HG02678 (cell line): ENCODE measurements around the gene MPP1.
"Not testable (repeated sequence)": the region's sequence is repeated elsewhere in the genome, so short reads cannot be mapped to it uniquely, and the experiment has no call there.

ENCODE experiments used
- ATAC-seq: cut with Tn5 transposase; IDR thresholded peaks from one replicate; pipeline ENCODE4 v1.9.1; 2021; ENCODE audit warnings: mild to moderate bottlenecking, moderate library complexity; ENCODE audit not compliant: unreplicated experiment

Gene MPP1

DNA sequence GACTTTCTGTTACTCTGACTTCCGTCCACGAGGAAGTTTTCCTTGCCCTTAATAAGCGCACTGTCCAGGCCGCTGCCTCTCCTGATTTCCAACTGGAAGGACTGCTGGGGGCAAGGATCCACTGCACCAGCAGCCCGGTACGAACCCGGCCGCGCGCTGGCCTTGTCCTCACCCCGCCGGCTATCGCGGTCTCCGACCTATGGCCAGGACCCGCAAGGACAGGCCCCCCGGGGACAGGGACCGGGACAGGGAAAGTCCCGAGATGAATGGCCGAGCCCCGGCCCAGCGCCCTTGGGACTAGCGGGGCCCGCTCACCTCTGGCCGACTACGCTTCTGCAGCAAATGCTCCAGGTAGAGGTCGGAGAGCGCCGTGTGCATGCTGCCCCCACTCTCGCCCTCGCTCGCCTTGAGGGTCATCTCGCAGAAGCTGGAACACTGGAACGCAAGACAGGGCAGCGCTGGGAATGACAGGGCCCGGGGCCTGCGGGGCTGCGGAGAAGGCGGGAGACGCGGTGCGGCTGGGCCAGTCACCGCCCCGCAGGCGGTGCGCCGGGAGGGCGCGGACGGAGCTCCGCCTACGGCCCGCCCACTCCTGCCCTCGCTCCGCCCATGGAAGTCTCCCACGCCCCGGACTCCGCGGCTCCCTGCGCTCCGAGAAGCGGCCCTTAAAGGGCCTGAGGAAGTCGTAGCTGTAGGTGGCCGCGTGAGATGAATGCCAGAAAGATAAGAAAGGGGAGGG lies at the start of gene MPP1:
TSS of gene MPP1 (minus strand) at position 529 of the 739 bp plus-strand sequence. CDS start at position 417, 112 bp downstream.
- ATAC-seq, result peak; percentile 93

DNA sequence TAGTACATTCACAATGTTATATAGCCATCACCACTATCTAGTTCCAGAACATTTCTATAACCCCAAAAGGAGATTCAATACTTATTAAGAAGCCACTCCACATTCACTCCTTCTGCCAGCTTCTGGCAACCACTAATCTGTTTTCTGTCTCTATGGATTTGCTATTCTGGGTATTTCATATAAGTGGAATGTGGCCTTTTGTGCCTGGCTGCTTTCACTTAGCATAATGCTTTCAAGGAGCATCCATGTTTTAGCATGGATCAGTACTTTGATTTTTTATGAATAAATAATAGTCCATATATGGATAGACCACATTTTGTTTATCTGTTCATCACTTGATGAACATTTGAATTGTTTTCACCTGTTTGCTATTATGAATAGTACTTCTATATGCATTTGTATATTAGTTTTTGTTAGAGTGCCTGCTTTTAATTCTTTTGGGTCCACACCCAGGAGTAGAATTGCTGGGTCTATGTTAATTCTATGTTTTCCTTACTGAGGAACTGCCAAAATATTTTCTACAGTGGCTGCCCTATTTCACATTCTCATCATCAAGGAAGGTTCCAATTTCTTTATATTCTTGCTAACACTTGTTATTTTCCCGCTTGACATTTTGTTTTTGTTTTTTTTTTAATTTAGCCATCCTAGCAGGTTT lies 45.8 kb upstream of the MPP1 start:
- ATAC-seq, result no peak

DNA sequence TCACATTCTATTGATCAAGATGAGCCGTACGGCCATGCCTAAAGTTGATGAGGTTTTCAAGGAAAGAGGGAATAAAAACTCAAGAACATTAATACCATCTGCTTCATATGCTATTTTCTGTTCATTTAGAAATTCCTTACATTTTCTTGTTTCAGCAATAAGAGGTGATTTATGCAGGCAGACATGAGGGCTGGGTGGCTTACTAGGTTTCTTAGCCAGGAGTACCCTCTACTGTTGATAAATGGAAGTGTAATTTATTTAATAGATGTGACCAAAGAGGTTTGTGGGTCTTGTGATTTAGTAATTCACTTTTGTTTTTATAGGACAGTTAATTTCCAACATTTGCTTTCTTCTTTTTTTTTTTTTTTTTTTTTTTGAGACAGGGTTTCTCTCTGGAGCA lies 35.6 kb upstream of the MPP1 start:
- ATAC-seq, result no peak

DNA sequence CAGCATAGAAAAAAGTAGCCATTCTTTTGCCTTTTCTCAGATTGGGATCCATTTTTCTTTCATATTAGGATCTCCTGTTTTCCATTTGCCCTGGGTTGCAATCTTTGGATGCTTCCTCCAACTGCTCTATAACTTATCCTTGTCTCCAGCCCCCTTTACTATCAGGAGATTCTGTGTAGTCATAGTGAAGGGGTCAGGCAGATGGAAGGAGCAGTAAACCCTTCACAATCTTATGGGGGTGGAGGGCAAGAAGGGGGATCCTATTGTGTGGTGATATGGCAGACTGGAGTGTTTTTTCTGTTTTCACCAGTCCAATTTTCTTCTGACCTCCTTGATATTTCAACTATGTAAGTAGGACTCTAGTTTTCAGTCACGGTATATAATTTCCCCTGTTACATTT lies 30.9 kb upstream of the MPP1 start:
- no peak for ATAC-seq

DNA sequence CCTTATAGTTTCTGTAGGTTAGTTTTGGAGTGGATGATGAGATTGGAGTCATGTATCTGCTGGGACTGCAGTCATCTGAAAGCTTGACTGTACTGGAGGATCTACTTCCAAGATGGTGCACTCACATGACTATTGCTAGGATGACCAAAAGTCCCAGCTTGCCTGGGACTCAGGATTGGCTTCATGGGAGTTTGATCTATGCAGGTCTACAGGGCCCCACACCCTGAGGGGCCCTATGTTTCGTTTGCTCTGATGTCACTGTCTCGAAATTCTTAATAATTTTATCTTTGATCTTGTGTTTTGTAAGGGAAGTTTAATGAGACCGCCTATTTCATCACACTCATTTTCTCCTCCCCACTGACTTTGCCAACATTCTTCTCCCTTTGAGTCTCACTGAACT lies 29.3 kb upstream of the MPP1 start, which contains the start of gene SMIM9:
TSS of gene SMIM9 (minus strand) at position 101 of the 400 bp plus-strand sequence. CDS start 3,806 bp downstream, outside the sequence.
- no peak for ATAC-seq

DNA sequence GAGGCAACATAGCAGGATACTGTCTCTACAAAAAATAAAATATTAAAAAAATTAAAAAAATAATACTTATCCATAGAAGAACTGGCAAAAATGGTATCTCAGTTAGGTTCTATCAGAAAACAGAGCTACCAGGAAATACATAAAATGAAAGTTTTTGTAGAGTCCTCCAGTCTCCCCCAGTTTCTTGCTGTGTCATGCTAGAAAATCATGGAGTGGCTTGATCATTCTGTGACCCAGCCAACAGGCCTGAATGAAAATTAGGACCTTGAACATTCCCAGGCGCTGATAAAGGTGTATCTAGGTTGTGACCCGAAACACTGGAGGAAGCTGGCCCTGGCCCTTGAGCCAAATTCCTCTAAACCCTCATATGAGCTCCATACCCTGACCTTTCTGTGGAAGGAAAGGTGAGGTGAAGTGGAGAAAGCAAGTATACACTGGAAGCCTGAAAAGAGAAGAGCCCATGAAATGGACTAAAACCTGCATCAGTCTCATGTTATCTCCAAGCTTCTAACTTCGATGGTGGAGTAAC lies 28.5 kb upstream of the MPP1 start:
- ATAC-seq, result no peak

DNA sequence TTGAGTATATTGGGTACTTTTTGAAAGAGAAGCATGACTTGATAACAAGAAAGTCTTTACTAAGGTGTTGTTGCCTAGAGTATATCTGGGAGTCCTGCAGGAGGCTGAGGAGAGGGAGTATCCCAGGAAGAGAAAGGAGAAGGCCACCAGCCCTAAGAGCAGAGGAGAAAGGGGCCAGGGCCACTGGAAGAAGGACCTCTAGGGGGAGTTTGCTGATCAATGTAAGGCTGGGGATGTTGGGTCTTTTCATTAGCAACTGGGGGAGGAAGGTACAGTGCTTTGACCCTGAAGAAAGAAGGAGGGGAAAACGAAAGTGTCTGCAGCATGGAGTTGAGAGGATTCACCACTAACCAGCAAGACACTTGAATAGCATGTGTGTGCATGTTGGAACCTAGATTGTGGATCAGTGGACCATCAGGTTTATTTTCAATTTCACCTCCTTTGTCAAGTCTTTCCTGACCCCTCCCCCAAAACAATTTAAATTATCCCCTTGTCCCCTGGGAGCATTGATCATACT lies 24.7 kb upstream of the MPP1 start:
- ATAC-seq, result no peak

DNA sequence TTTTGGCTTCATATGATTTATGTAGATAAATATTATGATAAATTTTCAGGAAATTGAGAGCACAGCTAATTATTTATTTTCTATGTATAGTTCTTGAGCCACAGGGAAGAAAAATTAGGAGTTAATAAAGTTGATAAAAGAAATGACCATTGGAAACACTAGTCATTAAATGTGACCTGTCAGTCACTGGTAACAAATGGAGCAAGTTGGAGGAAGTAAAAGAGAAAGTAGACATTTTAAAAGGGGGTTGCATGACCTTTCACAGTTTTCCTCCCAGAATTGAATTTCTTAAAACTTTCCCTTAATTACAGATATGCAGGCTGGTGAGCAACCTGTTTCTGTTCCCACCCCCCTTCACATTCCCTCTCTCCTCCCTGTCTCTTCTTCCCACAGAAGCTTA lies 23.8 kb upstream of the MPP1 start:
- ATAC-seq, result no peak

DNA sequence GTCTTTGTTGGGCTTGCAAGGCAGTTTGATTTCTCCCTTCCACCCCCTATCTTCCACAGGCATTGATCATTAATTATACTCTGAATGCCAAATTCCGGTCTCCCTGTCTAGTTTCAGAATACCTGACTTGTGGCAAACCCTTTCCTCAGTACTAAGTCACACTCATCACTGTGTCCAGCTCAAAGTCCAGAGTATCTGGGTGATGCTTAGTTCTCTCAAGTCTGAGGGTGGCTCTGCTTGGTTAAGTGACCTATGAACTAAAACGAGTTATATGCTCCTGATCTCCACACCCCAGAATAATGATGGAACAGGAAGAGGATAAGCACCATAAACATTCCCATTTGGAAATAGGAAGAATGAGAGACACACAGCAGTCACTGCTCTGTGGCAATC lies 22.7 kb upstream of the MPP1 start:
- ATAC-seq, result no peak

DNA sequence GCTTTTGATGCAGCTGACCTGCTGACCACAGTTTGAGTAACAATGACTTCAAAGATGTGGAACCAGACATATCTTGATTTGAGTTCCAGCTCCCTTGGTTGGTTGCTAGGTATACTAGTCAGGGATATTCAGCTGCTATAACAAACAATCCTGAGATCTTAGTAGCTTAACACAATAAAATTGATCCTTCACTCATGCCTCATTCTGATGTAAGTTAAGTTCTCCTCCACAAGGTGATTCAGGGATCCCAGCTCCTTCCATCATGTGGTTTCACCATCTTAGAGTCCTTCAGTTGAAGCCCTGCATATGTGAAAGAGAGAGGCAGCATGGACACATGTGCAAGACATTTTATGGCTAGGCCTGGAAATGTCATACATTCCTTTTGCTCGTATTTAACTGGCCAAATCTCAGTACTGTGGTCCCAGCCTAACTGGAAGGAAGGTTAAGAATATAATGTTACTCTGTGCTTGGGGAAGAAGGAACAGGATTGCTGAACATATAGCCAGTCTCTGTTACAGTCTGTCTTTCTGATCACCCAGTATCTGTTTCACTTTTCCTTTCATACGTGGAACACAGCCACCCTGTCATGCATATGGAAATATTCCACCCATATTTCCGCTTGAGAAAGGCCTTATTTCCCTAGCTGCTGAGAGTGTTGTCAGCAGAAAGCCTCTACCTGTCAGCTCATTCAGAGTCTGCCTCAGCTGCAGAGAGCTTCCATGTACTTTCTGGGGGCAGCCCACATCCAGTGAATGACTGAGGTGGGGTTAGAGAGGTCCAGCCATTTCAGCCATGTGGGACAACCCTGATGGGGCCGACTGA lies 22.1 kb upstream of the MPP1 start:
- peak; percentile 97 for ATAC-seq

DNA sequence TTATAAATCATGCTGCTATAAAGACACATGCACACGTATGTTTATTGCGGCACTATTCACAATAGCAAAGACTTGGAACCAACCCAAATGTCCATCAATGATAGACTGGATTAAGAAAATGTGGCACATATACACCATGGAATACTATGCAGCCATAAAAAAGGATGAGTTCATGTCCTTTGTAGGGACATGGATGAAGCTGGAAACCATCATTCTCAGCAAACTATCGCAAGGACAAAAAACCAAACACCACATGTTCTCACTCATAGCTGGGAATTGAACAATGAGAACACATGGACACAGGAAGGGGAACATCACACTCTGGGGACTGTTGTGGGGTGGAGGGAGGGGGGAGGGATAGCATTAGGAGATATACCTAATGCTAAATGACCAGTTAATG lies 20.3 kb upstream of the MPP1 start:
- not testable (repeated sequence) for ATAC-seq

DNA sequence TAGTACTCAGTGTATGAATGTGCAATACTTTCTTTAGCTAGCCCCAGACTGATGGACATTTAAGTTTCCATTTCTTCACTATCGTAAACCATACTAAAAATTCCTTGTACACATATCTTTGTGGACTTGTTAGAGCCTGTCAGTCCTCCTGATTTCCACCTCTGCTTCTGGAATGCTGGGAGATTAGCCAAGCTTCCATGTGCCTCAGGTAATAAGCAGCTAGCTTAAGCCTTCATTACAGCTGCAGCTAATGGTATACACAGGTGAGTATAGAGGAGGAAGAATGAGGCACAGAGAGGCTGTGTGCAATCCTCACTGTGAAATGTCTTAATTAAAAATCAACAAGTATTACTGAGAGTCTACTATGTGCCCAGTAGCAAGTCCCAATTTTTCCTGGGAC lies 19.4 kb upstream of the MPP1 start:
- no peak for ATAC-seq

DNA sequence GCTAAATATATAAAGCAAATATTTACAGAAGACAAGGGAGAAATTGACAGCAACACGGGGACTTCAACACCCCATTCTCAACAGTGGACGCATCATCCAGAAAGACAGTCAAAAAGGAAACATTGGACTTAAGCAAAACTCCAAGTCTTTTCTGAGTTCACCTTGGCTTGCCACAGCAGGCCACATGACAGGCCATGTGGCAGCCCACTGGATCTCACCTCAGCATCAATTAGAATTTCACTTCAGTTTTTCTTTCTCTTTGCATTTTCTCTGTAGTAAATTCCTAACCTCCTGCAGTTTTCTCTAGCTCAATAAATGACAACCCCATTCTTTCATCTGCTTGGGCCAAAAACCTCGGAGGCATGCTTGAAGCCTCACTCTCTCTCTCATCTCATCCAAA lies 16.7 kb upstream of the MPP1 start:
- no peak for ATAC-seq

DNA sequence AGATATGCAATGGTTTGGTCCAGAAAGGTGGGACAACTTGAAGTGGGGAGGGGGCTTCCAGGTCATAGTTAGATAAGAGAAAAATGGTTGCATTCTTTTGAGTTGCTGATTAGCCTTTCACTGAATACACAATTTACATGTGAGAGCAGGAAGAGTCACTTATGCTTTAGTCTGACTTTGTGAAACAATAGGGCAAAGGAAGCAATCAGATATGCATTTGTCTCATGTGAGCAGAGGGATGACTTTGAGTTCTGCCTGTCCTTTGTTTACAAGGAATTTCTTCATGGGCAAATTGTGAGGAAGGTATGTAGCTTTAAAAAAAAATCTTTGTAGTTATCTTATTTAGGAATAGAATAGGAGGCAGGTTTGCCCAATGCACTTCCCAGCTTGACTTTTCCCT lies 16.2 kb upstream of the MPP1 start:
- no peak for ATAC-seq

DNA sequence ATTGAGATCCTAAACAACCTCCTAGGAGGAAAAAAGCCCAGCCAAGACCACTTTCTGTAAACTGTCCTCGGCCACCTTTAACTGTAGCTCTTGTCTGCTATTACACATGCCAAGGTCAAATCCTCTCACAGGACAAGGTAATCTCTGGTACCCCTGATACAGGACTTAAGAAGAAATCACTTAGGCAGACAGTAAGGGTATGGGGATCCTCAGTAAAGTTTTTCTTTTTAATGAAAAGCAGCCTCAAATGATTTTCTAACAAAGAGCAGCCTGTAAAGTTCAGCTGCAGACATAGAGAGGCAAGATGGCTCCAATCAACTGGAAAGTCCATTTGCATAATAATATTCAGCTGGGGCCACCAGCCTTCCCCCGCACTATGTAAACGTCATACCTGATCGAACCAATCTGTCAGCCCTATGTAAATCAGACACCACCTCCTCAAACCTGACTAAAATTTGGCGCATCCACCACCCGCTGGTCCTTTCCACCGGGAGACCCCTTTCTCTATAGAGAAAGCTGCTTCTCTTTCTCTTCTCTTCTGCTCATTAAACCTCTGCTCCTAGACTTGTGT lies 14.6 kb upstream of the MPP1 start:
- peak; percentile 61 for ATAC-seq

DNA sequence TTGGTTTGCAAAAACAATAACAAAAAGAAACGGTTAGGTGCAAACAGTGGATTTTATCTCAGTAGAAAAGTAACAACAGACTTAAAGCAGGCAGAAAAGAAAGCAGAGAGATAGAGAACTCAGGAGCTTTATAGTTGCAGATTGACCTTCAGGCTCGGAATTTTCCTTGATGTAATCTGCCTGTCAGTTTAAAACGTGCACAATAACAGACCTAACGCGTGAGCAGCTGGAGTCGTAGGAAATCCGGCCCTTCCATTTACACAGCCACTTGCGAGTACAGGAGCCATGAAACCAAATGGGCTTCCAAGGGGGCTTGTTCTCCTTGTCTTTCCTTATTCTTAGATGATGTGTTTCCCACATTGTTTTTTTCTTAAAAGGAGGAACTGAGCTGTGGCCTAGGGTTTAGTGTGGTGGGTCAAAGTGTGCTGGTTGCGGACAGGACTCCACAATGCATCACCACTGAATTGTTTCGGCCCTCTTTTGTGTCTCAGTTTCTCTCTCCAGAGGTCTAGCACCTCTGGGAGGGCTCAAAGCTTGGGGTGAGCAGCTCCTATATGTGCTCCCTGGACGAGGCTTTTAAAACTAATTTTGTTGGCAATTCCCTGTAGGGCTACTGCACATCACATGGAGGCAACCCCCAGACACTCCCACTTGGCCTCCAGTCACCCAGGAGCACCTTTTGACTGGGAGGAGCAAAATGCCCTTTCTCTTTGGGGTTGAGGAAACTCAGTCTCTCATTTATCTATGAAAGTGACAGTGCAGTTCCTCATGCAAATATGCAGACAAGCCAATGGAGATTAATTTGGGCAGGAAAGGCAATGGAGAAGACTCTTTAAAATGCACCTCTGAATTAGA lies 13.9 kb upstream of the MPP1 start:
- ATAC-seq, result no peak

DNA sequence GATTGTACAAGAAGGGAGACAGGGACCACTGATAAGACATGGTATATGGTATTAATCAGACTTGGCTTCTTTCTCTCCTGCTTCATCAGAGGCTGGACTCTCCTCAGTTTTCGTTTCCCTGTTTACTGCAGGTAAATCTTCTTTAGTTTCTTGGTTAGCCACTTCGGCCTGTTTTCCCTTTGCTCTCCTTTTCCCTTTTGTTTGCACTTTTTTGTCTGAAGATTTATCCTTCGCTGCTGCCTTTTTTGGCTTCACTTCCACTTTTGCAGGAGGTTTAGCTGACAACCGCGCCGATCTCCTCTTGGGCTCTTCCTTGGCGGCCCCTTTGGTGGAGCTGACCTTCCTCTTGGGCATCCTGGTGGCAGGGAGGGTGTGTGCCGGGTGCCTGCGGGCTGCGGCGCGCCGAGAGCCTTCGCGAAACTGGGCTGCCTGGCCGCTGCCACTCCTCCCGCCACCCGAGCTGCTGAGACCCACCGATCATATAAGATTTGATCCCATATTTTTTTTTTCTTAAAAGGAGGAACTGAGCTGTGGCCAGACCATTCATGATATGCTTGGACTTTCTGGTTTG lies 11.8 kb upstream of the MPP1 start:
- ATAC-seq, result not testable (repeated sequence)

DNA sequence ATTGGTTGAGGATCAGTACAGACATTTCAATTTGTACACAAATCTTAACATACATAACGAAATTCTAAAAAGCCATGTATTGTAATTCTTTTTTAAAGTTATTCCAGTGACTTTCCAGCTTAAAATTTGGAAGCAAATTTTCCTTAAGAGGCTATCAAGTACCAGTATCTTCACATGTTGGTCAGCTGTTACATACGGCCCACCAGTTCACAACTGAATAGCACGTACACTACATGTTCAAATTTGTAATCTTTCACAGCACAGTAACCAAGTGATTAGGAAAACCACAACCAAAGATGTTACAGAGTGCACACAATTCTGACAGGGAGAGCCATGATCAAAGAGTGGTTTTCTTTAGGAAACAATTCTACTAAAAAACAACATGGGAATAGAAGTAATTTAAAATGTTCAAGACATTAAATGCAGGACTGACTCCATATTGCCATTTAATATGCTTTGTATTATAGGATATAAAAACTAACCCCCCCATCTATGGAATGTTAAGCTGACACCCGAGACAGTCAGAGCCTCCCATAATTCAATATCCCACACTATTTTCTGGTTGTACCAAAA lies 11.1 kb upstream of the MPP1 start:
- ATAC-seq, result not testable (repeated sequence)

DNA sequence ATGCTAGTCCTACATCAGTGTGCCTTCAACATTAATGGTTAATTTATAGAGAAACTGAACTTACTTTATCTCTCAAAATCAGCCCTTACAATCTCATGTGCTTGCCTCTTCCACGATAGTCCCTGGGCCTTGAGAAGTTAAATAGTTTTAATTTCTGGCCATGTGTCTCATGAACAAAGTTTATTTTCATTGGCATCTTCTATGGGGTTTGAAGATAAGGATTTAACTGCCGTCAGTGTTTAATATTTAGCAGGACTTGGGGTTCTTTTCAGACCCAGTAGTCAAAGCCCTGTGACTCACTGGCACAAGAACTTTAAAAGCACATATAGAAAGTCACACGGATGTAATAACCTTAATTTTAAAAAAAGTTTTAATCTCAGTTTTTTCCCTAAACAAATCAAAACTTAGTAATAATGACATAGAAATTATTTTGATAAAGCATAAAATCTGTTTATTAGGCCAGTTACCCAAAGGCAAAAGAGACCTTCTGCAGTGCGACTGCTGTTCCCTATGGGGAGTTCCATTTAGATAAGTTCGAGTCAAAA lies 10.1 kb upstream of the MPP1 start:
- no peak for ATAC-seq
